ENCODE results near the gene DAP.

- TF ChIP-seq EP300 (IDR thresholded peaks at IDR 0.05) (no peak), POLR2AphosphoS5 (IDR thresholded peaks at IDR 0.05) (no peak)
Measured at GRCh38 chr5:10662661-10663488, 98.2 kb downstream of the DAP start.
